ENCODE measurements around the gene RASGRF2.

GRCh38 chr5:81005708-81006107 is 45.5 kb downstream of the RASGRF2 start:
- no peak for TF ChIP-seq POLR2A (IDR thresholded peaks at IDR 0.05; ENCODE audit: extremely low read depth, insufficient read length)
- no peak for TF ChIP-seq CTCF (IDR thresholded peaks at IDR 0.05; ENCODE audit: low read depth, low read length)
- no peak for TF ChIP-seq MYC (IDR thresholded peaks at IDR 0.05; ENCODE audit: low read depth, low read length)
- no peak for TF ChIP-seq MAX (IDR thresholded peaks at IDR 0.05; ENCODE audit: low read depth, low read length)
